Chondrocyte (in vitro differentiated cells): ENCODE data around the gene EHHADH. TPM values are rescaled to one million over a fixed set of nuclear protein-coding genes. Genes with fewer than 3 reads are reported as not detected.

Experiments used
- DNase-seq: peaks from one replicate; pipeline ENCODE4 v3.0.0; 2021; ENCODE audit warnings: mixed read lengths, low spot score
- H3K27ac Mint-ChIP-seq: one replicate; pipeline ENCODE4 v1.8.0; 2021; ENCODE audit warnings: mild to moderate bottlenecking, moderate library complexity, mixed read lengths; ENCODE audit not compliant: unreplicated experiment
- H3K27me3 Mint-ChIP-seq: 2 replicates; pipeline ENCODE4 v1.8.0; 2021; ENCODE audit warnings: low read depth, mixed read lengths
- H3K36me3 Mint-ChIP-seq: 2 replicates; pipeline ENCODE4 v1.8.0; 2021; ENCODE audit warnings: low read depth, mixed read lengths
- H3K4me1 Mint-ChIP-seq: 2 replicates; pipeline ENCODE4 v1.8.0; 2021; ENCODE audit warnings: low read depth, mild to moderate bottlenecking, mixed read lengths
- H3K4me3 Mint-ChIP-seq: one replicate; pipeline ENCODE4 v1.8.0; 2021; ENCODE audit warnings: mild to moderate bottlenecking, moderate library complexity, mixed read lengths; ENCODE audit not compliant: unreplicated experiment
- H3K9me3 Mint-ChIP-seq: 2 replicates; pipeline ENCODE4 v1.8.0; 2021; ENCODE audit warnings: low read depth, mixed read lengths
- CTCF ChIP-seq: fragments of 200-600 bp; sonication (generic); IDR thresholded peaks from 2 replicates; pipeline ENCODE4 v1.5.0; 2021; ENCODE audit warnings: antibody characterized with exemption, mild to moderate bottlenecking, moderate library complexity
- total RNA-seq: library from RNA; stranded (reverse); gene quantifications from 3 replicates; pipeline ENCODE4 v1.2.1, GENCODE V29; 2021

Gene EHHADH
- total RNA-seq, 1 donor from 2014 or later = 3.5 TPM

GRCh38 chr3:185225523-185225922 lies 28.3 kb downstream of the EHHADH start:
- Mint-ChIP-seq H3K27ac (peak overlapping the region; percentile 64), H3K36me3 (peaks cover 2% of the 10 kb centered on the region), H3K27me3 (no peaks in the 10 kb centered on the region), H3K4me1 (peaks cover 25% of the 10 kb centered on the region), H3K4me3 (no peak overlapping the region), H3K9me3 (peaks cover 3% of the 10 kb centered on the region)
- no peak for DNase-seq
- no peak for TF ChIP-seq CTCF

- no peaks in the 10 kb centered on the region for H3K27me3 Mint-ChIP-seq
- H3K27ac Mint-ChIP-seq = peak overlapping the region; percentile 64
- DNase-seq = no peak
- peaks cover 3% of the 10 kb centered on the region for H3K9me3 Mint-ChIP-seq
- peaks cover 2% of the 10 kb centered on the region for H3K36me3 Mint-ChIP-seq
- H3K4me1 Mint-ChIP-seq = peaks cover 25% of the 10 kb centered on the region
- no peak overlapping the region for H3K4me3 Mint-ChIP-seq
- no peak for TF ChIP-seq CTCF
These were observed 28.8 kb downstream of the EHHADH start for GRCh38 chr3:185225080-185225479.

- no peaks in the 10 kb centered on the region for H3K27me3 Mint-ChIP-seq
- H3K4me1 Mint-ChIP-seq = peaks cover 24% of the 10 kb centered on the region
- no peak for DNase-seq
- no peak overlapping the region for H3K4me3 Mint-ChIP-seq
- H3K9me3 Mint-ChIP-seq = peaks cover 3% of the 10 kb centered on the region
- no peak for TF ChIP-seq CTCF
- H3K36me3 Mint-ChIP-seq = peaks cover 2% of the 10 kb centered on the region
- H3K27ac Mint-ChIP-seq = no peak overlapping the region
These were observed 32.6 kb downstream of the EHHADH start for GRCh38 chr3:185221203-185221602.

GRCh38 chr3:185216607-185216958 lies 37.3 kb downstream of the EHHADH start:
- no peak for TF ChIP-seq CTCF
- no peaks in the 10 kb centered on the region for H3K27me3 Mint-ChIP-seq
- DNase-seq = no peak
- H3K4me3 Mint-ChIP-seq = peak overlapping the region; percentile 65
- H3K4me1 Mint-ChIP-seq = peaks cover 14% of the 10 kb centered on the region
- no peaks in the 10 kb centered on the region for H3K36me3 Mint-ChIP-seq
- H3K9me3 Mint-ChIP-seq = no peaks in the 10 kb centered on the region
- H3K27ac Mint-ChIP-seq = peak overlapping the region; percentile 85

- H3K4me3 Mint-ChIP-seq = peak overlapping the region; percentile 65
- DNase-seq = no peak
These were observed 37.8 kb downstream of the EHHADH start for GRCh38 chr3:185215873-185216606.

More at GRCh38 chr3:185215873-185216606, 37.8 kb downstream of the EHHADH start:
- peak; percentile 97 for TF ChIP-seq CTCF
- no peaks in the 10 kb centered on the region for H3K27me3 Mint-ChIP-seq
- H3K4me1 Mint-ChIP-seq = peaks cover 12% of the 10 kb centered on the region
- H3K9me3 Mint-ChIP-seq = no peaks in the 10 kb centered on the region
- H3K27ac Mint-ChIP-seq = peak overlapping the region; percentile 85
- H3K36me3 Mint-ChIP-seq = no peaks in the 10 kb centered on the region
